DMS79 (cell line): ENCODE data around the gene PCIF1.
"Not testable (repeated sequence)": the region's sequence is repeated elsewhere in the genome, so short reads cannot be mapped to it uniquely, and the experiment has no call there.

ENCODE experiments used
- DNase-seq: peaks from one replicate; lab custom pipeline; 2025; lab: John Stamatoyannopoulos, UW

PCIF1 gene

GRCh38 chr20:45967551-45968080 lies 33.1 kb downstream of the PCIF1 start:
- no peak for DNase-seq

GRCh38 chr20:45968081-45968671 lies 33.7 kb downstream of the PCIF1 start:
- no peak for DNase-seq

- DNase-seq = no peak
These were observed 34.6 kb downstream of the PCIF1 start for GRCh38 chr20:45968801-45969711.

- no peak for DNase-seq
These were observed 35.5 kb downstream of the PCIF1 start for GRCh38 chr20:45969712-45970634.

GRCh38 chr20:45970646-45971424 lies 36.4 kb downstream of the PCIF1 start:
- no peak for DNase-seq

GRCh38 chr20:45971425-45971674 lies 36.9 kb downstream of the PCIF1 start:
- no peak for DNase-seq

GRCh38 chr20:45971675-45972499 lies 37.4 kb downstream of the PCIF1 start, which contains the start of gene ZNF335:
Gene ZNF335, minus strand, starts transcription at chr20:45972203. Its CDS starts 793 bp downstream, at chr20:45971410.
- DNase-seq = peak; percentile 46

GRCh38 chr20:45972500-45973183 lies 38.2 kb downstream of the PCIF1 start:
- peak; percentile 51 for DNase-seq

GRCh38 chr20:45974896-45975565 lies 40.5 kb downstream of the PCIF1 start:
- DNase-seq = no peak

- no peak for DNase-seq
These were observed 41.2 kb downstream of the PCIF1 start for GRCh38 chr20:45975686-45976085.

- no peak for DNase-seq
These were observed 41.6 kb downstream of the PCIF1 start for GRCh38 chr20:45976086-45976485.

GRCh38 chr20:45981261-45981660 lies 46.8 kb downstream of the PCIF1 start:
- no peak for DNase-seq

- DNase-seq = no peak
These were observed 48.8 kb downstream of the PCIF1 start for GRCh38 chr20:45983279-45983743.

- DNase-seq = no peak
These were observed 51.1 kb downstream of the PCIF1 start for GRCh38 chr20:45985573-45985972.

GRCh38 chr20:45987108-45987780 lies 52.8 kb downstream of the PCIF1 start:
- no peak for DNase-seq

- not testable (repeated sequence) for DNase-seq
These were observed 54.3 kb downstream of the PCIF1 start for GRCh38 chr20:45988830-45989229.

- no peak for DNase-seq
These were observed 57.1 kb downstream of the PCIF1 start for GRCh38 chr20:45991616-45992015.

- no peak for DNase-seq
These were observed 58.9 kb downstream of the PCIF1 start for GRCh38 chr20:45993197-45993951.
